MM.1S (cell line): Measurements from ENCODE around the gene SELENOO.

Experiments
- CTCF ChIP-seq: fragments of 300-600 bp; sonication (generic); IDR thresholded peaks from 2 replicates; pipeline ENCODE4 v1.5.1; 2016; ENCODE audit warnings: antibody characterized with exemption, low read length, mixed read lengths
- EZH2 ChIP-seq: fragments of 300-600 bp; sonication (generic); optimal IDR thresholded peaks from 2 replicates; pipeline ENCODE3; 2017; ENCODE audit warnings: low read depth, mild to moderate bottlenecking, antibody characterized with exemption, low read length, mixed read lengths
- EZH2phosphoT487 ChIP-seq: fragments of 300-600 bp; sonication (generic); IDR thresholded peaks from 2 replicates; pipeline ENCODE4 v1.6.1; 2018; ENCODE audit warnings: antibody characterized with exemption, low read length

- no peak for TF ChIP-seq CTCF
- TF ChIP-seq EZH2phosphoT487 = no peak
- no peak for TF ChIP-seq EZH2
Observed at GRCh38 chr22:50169774-50170341, 31.0 kb upstream of the SELENOO start.
